Vagina (tissue), 2 donors: ENCODE measurements around the gene ZRSR2. TPM values are rescaled to one million over a fixed set of nuclear protein-coding genes. Genes with fewer than 3 reads are reported as not detected.

Experiments
- DNase-seq, 2 donors: peaks; one replicate each; pipeline ENCODE4 v3.0.0-alpha.2; 2017; ENCODE audit errors: extremely low spot score in 2 of 2
- H3K27ac ChIP-seq: fragments of 200-600 bp; sonication (generic); one replicate; pipeline ENCODE4 v1.5.1; 2019
- H3K27me3 ChIP-seq: fragments of 200-600 bp; sonication (generic); one replicate; pipeline ENCODE4 v1.5.1; 2019
- H3K36me3 ChIP-seq, 2 donors: fragments of 200-600 bp; sonication (generic); one replicate each; pipeline ENCODE4 v1.5.1; 2017 to 2019
- H3K4me1 ChIP-seq: fragments of 200-600 bp; sonication (generic); one replicate; pipeline ENCODE4 v1.5.1; 2019
- H3K4me3 ChIP-seq, 2 donors: fragments of 200-600 bp; sonication (generic); 1 replicate in 1 of 2; 2 replicates in 1 of 2; pipeline ENCODE4 v1.5.1; 2016 to 2019
- H3K9me3 ChIP-seq: fragments of 200-600 bp; sonication (generic); one replicate; pipeline ENCODE4 v1.5.1; 2019
- CTCF ChIP-seq, 3 experiments: fragments of 450-650 bp in 2 of 3; fragments of 200-600 bp in 1 of 3; sonication (generic) in 1 of 3; IDR thresholded peaks; one replicate each; pipeline ENCODE4 v1.5.1; 2017 to 2019; ENCODE audit warnings: antibody characterized with exemption in 3 of 3, mild to moderate bottlenecking in 2 of 3, moderate library complexity in 2 of 3
- POLR2A ChIP-seq, 2 donors: fragments of 450-650 bp; IDR thresholded peaks; one replicate each; pipeline ENCODE4 v1.6.1; 2017; ENCODE audit warnings: antibody characterized with exemption in 2 of 2, mild to moderate bottlenecking in 2 of 2, moderate library complexity in 2 of 2
- POLR2AphosphoS5 ChIP-seq, 2 donors: sonication (generic); formaldehyde crosslinking; IDR thresholded peaks; one replicate each; pipeline ENCODE4 v1.9.0; 2017; ENCODE audit warnings: antibody characterized with exemption in 2 of 2, mild to moderate bottlenecking in 2 of 2, low read depth in 1 of 2; ENCODE audit not compliant: insufficient read depth in 1 of 2
- intact Hi-C: fragments of 100-400 bp; cut with DNase I; formaldehyde crosslinking; loops from one replicate; pipeline ENCODE4 v1.15.1; 2023
- total RNA-seq: library from RNA; depleted of rRNA; stranded (reverse); fragments of >200 nt; gene quantifications from one replicate; pipeline ENCODE4 v1.2.3, GENCODE V29; 2016

ZRSR2 gene
- total RNA-seq, 1 donor from 2014 or later, result 12.5 TPM

- no peaks in the 10 kb centered on the region for H3K27me3 ChIP-seq
- TF ChIP-seq CTCF (IDR thresholded peaks at IDR 0.05) (no peak), POLR2AphosphoS5 (IDR thresholded peaks at IDR 0.05; ENCODE audit: insufficient read depth in 1 of 2, low read depth in 1 of 2) (no peak), POLR2A (IDR thresholded peaks at IDR 0.05) (no peak)
- DNase-seq, result no peak
- intact Hi-C loops, result no loop called here
- no peaks in the 10 kb centered on the region for H3K9me3 ChIP-seq
- H3K4me1 ChIP-seq, result no peaks in the 10 kb centered on the region
- no peaks in the 10 kb centered on the region for H3K36me3 ChIP-seq
- no peak overlapping the region for H3K4me3 ChIP-seq
- no peak overlapping the region for H3K27ac ChIP-seq
Observed at GRCh38 chrX:15838017-15838416, 47.7 kb downstream of the ZRSR2 start.

DNA sequence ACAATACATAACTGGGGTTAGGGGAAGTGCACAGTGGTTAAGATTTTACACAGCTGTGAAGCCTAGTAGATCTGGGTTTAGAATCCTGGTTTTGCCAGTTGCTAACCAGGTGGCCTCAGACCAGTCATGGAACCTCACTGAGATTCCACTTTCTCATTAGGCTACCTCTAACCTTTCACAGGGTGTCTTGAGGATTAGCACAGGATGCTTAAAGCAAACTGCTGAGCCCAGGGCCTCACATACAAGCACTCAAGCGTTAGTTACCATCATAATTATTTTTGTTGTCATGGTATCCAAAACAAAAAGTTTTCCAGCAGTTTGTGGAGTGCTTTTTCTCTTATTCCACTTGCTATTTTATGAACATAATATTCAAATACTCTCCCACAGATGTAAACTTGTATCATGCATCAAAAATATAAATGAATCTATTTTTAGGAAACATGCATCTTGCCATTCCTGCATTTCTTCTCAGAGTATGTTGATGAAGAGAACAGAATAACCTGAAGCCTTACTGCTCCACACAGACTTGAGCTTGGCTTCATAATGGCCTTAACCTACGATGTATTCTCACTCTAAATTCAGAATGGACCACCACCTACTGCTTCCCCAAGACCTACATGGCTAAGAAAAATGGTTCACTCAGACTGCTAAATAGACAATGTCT lies 51.7 kb downstream of the ZRSR2 start:
- Histone ChIP-seq H3K36me3 (no peaks in the 10 kb centered on the region), H3K27me3 (no peaks in the 10 kb centered on the region), H3K27ac (no peak overlapping the region), H3K4me1 (no peaks in the 10 kb centered on the region), H3K9me3 (no peaks in the 10 kb centered on the region), H3K4me3 (no peak overlapping the region)
- DNase-seq, result no peak
- TF ChIP-seq POLR2AphosphoS5 (IDR thresholded peaks at IDR 0.05; ENCODE audit: insufficient read depth in 1 of 2, low read depth in 1 of 2) (no peak), POLR2A (IDR thresholded peaks at IDR 0.05) (no peak), CTCF (IDR thresholded peaks at IDR 0.05) (no peak)
- intact Hi-C loops, result no loop called here

DNA sequence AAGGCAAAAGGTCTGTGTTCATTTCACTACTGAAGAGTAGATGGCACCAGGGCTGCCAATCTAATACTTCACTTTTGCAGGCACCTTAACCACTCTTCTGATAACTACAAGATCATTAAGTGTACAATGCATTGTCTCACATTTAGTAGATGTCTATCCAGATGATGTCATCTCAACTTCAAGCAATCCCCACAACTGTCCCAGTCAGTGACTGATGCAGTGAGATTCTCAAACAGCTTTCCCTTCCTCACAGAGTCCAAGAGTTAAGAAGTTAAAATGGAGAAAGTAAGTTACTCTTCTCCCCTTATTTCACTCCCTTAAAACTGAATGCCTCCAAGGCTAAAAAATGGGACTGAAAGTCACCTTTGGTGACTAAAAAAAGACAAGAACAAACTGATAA lies 53.7 kb downstream of the ZRSR2 start:
- intact Hi-C loops, result no loop called here
- TF ChIP-seq POLR2AphosphoS5 (IDR thresholded peaks at IDR 0.05; ENCODE audit: insufficient read depth in 1 of 2, low read depth in 1 of 2) (no peak), POLR2A (IDR thresholded peaks at IDR 0.05) (no peak), CTCF (IDR thresholded peaks at IDR 0.05) (no peak)
- Histone ChIP-seq H3K4me3 (no peak overlapping the region), H3K9me3 (no peaks in the 10 kb centered on the region), H3K27ac (no peak overlapping the region), H3K27me3 (no peaks in the 10 kb centered on the region), H3K4me1 (no peaks in the 10 kb centered on the region), H3K36me3 (no peaks in the 10 kb centered on the region)
- no peak for DNase-seq

GRCh38 chrX:15848576-15848975 lies 58.3 kb downstream of the ZRSR2 start:
- TF ChIP-seq CTCF (IDR thresholded peaks at IDR 0.05) (no peak), POLR2AphosphoS5 (IDR thresholded peaks at IDR 0.05; ENCODE audit: insufficient read depth in 1 of 2, low read depth in 1 of 2) (no peak), POLR2A (IDR thresholded peaks at IDR 0.05) (no peak)
- no peaks in the 10 kb centered on the region for H3K9me3 ChIP-seq
- DNase-seq, result no peak
- no peaks in the 10 kb centered on the region for H3K27me3 ChIP-seq
- H3K4me1 ChIP-seq, result peaks cover 3% of the 10 kb centered on the region
- no peak overlapping the region for H3K27ac ChIP-seq
- H3K36me3 ChIP-seq, result no peaks in the 10 kb centered on the region
- intact Hi-C loops, result no loop called here
- no peak overlapping the region for H3K4me3 ChIP-seq

- Histone ChIP-seq H3K4me3 (no peak overlapping the region), H3K36me3 (no peaks in the 10 kb centered on the region), H3K27ac (no peak overlapping the region), H3K9me3 (no peaks in the 10 kb centered on the region), H3K4me1 (peaks cover 10% of the 10 kb centered on the region), H3K27me3 (no peaks in the 10 kb centered on the region)
- intact Hi-C loops, result no loop called here
- no peak for DNase-seq
- TF ChIP-seq POLR2AphosphoS5 (IDR thresholded peaks at IDR 0.05; ENCODE audit: insufficient read depth in 1 of 2, low read depth in 1 of 2), result no peak
- TF ChIP-seq POLR2A (IDR thresholded peaks at IDR 0.05), result no peak
- no peak for TF ChIP-seq CTCF (IDR thresholded peaks at IDR 0.05)
Observed at GRCh38 chrX:15849555-15849954, 59.3 kb downstream of the ZRSR2 start.
